GM12878 (cell line): ENCODE data around the gene SLC13A2. TPM values are rescaled to one million over a fixed set of nuclear protein-coding genes. Genes with fewer than 3 reads are reported as not detected.
A peak's percentile ranks its signal among the peaks of the same experiment; 100 is the strongest.

Experiments
- BHLHE40 ChIP-seq, 2 experiments: fragments of 450-650 bp in 1 of 2; IDR thresholded peaks; 2 replicates each; pipeline ENCODE4 v1.6.1; 2011 to 2017; ENCODE audit warnings: low read depth in 2 of 2, borderline replicate concordance in 1 of 2, improper control_type of control experiment in 1 of 2, low read length in 1 of 2, mild to moderate bottlenecking in 1 of 2
- CBX5 ChIP-seq: sonication (generic); IDR thresholded peaks from 2 replicates; pipeline ENCODE4 v1.6.1; 2016; ENCODE audit warnings: low read depth, moderate library complexity, mild to moderate bottlenecking, inconsistent platforms
- CHD4 ChIP-seq: fragments of 200-600 bp; sonication (generic); IDR thresholded peaks from 2 replicates; pipeline ENCODE4 v1.6.1; 2016; ENCODE audit warnings: mild to moderate bottlenecking
- E2F4 ChIP-seq: IDR thresholded peaks from 2 replicates; pipeline ENCODE4 v1.6.1; 2012; ENCODE audit warnings: low read depth, low read length, improper control_type of control experiment
- EP300 ChIP-seq, 2 experiments: fragments of 150-350 bp in 1 of 2; IDR thresholded peaks; 2 replicates each; pipeline ENCODE4 v1.6.1; 2011 to 2012; ENCODE audit warnings: low read depth in 2 of 2, low read length in 2 of 2, borderline replicate concordance in 1 of 2, improper control_type of control experiment in 1 of 2, inconsistent platforms in 1 of 2; ENCODE audit not compliant: control insufficient read depth in 1 of 2
- GATAD2B ChIP-seq: fragments of 450-650 bp; conservative IDR thresholded peaks from 2 replicates; pipeline ENCODE4 v1.6.1; 2017; ENCODE audit warnings: low read depth, mild to moderate bottlenecking, moderate library complexity
- IRF3 ChIP-seq: fragments of 450-650 bp; IDR thresholded peaks from 2 replicates; pipeline ENCODE4 v1.6.1; 2014; ENCODE audit warnings: mild to moderate bottlenecking
- KLF5 ChIP-seq: fragments of 450-650 bp; IDR thresholded peaks from 2 replicates; pipeline ENCODE4 v1.6.1; 2014; ENCODE audit warnings: mild to moderate bottlenecking; ENCODE audit not compliant: partially characterized antibody
- MEF2A ChIP-seq: IDR thresholded peaks from 2 replicates; pipeline ENCODE4 v1.6.1; 2011; ENCODE audit warnings: low read depth, mild to moderate bottlenecking, low read length, moderate library complexity; ENCODE audit not compliant: insufficient read depth
- MTA2 ChIP-seq: fragments of 450-650 bp; IDR thresholded peaks from 2 replicates; pipeline ENCODE4 v1.6.1; 2016; ENCODE audit warnings: low read depth, mild to moderate bottlenecking, moderate library complexity
- NRF1 ChIP-seq: conservative IDR thresholded peaks from 2 replicates; pipeline ENCODE4 v1.6.1; 2011; ENCODE audit warnings: mild to moderate bottlenecking, low read depth, low read length, improper control_type of control experiment
- PAX5 ChIP-seq: IDR thresholded peaks from 2 replicates; pipeline ENCODE4 v1.6.1; 2011; ENCODE audit warnings: low read depth, low read length, borderline replicate concordance
- POU2F2 ChIP-seq: IDR thresholded peaks from 3 replicates; pipeline ENCODE4 v1.6.1; 2011; ENCODE audit warnings: low read depth, mild to moderate bottlenecking, low read length, borderline replicate concordance
- RAD21 ChIP-seq: IDR thresholded peaks from 2 replicates; pipeline ENCODE4 v1.6.1; 2011; ENCODE audit warnings: mild to moderate bottlenecking, low read depth, low read length, moderate library complexity; ENCODE audit not compliant: insufficient read depth
- RELA ChIP-seq: fragments of 450-650 bp; IDR thresholded peaks from 2 replicates; pipeline ENCODE4 v1.8.0; 2014; ENCODE audit warnings: borderline replicate concordance; ENCODE audit not compliant: partially characterized antibody
- RUNX3 ChIP-seq: IDR thresholded peaks from 2 replicates; pipeline ENCODE4 v1.6.1; 2012; ENCODE audit warnings: low read length, inconsistent platforms
- SMC3 ChIP-seq: IDR thresholded peaks from 2 replicates; pipeline ENCODE4 v1.6.1; 2011; ENCODE audit warnings: low read length, improper control_type of control experiment, borderline replicate concordance
- SREBF2 ChIP-seq: IDR thresholded peaks from 2 replicates; pipeline ENCODE4 v1.6.1; 2012; ENCODE audit warnings: mild to moderate bottlenecking, low read length
- ZNF687 ChIP-seq: fragments of 450-650 bp; IDR thresholded peaks from 2 replicates; pipeline ENCODE4 v1.6.1; 2017; ENCODE audit warnings: mild to moderate bottlenecking, moderate library complexity
- polyA plus RNA-seq, 11 experiments: library from polyadenylated mRNA; depleted of rRNA in 4 of 11; unstranded in 6 of 11; stranded (reverse) in 5 of 11; fragments of >200 nt; fragmentation: Nextera tagmentation in 4 of 11; fragmentation: Illumina TruSeq in 1 of 11; extraction: Ambion mirVana in 4 of 11; extraction: Trizol in 1 of 11; gene quantifications; 1 replicate in 1 of 11; 2 replicates in 10 of 11; pipeline versions ENCODE4 v1.2.1 to v1.2.3, GENCODE V29; 2011 to 2016; ENCODE audit warnings: inconsistent platforms in 2 of 11, missing spikeins in 2 of 11, low read depth in 1 of 11
- total RNA-seq, 4 experiments: library from RNA; depleted of rRNA in 3 of 4; stranded (reverse); fragments of >200 nt in 3 of 4; fragmentation: Illumina TruSeq in 1 of 4; extraction: Trizol in 1 of 4; gene quantifications; 2 replicates each; pipeline versions ENCODE4 v1.2.1 to v1.2.3, GENCODE V29; 2013 to 2021

Gene SLC13A2
- total and polyA plus RNA-seq, 10 of the 15 experiments (the other 5 are each of a cell fraction or from before 2014, with no cell fraction given): 0.03 to 0.13 (median 0.05) TPM; not detected in 6

GRCh38 chr17:28484296-28484695 is 10.9 kb downstream of the SLC13A2 start (continued):
- 0 out of 2 replicates have a peak, but pooled peaks have one; percentile 10 for TF ChIP-seq RAD21
- no peak for TF ChIP-seq E2F4
- TF ChIP-seq NRF1: no peak
- TF ChIP-seq SREBF2: no peak
- 0 out of 2 replicates have a peak, but pooled peaks have one; percentile 8 for TF ChIP-seq SMC3
- peak; percentile 43; the same call in 1 of the 3 replicates for TF ChIP-seq POU2F2
- TF ChIP-seq MEF2A: peak; percentile 80; the same call in 1 of the 2 replicates
- TF ChIP-seq KLF5: no peak
- TF ChIP-seq PAX5: 0 out of 2 replicates have a peak, but pooled peaks have one; percentile 28
- TF ChIP-seq GATAD2B: no peak
- TF ChIP-seq CHD4: no peak
- 0 out of 2 replicates have a peak, but pooled peaks have one; percentile 25 for TF ChIP-seq ZNF687
- peak; percentile 87 for TF ChIP-seq RUNX3
- TF ChIP-seq BHLHE40 (IDR thresholded peaks at IDR 0.05; ENCODE audit: borderline replicate concordance in 1 of 2, low read depth in 2 of 2, low read length in 1 of 2): peak; percentile 32 to 37; a peak in 2 of 4 replicates
- peak; percentile 39 to 45; a peak in 1 of 4 replicates for TF ChIP-seq EP300 (IDR thresholded peaks at IDR 0.05; ENCODE audit: borderline replicate concordance in 1 of 2, control insufficient read depth in 1 of 2, low read depth in 2 of 2, low read length in 2 of 2)
- TF ChIP-seq RELA: no peak
- peak; percentile 70; the same call in 1 of the 2 replicates for TF ChIP-seq CBX5
- TF ChIP-seq IRF3: no peak
- TF ChIP-seq MTA2: peak; percentile 62; the same call in 1 of the 2 replicates
